NCI-H510A (cell line): Measurements from ENCODE around the gene BSPRY.
A peak's percentile ranks its signal among the peaks of the same experiment; 100 is the strongest.

Source experiments
- DNase-seq: peaks from one replicate; lab custom pipeline; 2025; lab: John Stamatoyannopoulos, UW

Gene BSPRY

DNA sequence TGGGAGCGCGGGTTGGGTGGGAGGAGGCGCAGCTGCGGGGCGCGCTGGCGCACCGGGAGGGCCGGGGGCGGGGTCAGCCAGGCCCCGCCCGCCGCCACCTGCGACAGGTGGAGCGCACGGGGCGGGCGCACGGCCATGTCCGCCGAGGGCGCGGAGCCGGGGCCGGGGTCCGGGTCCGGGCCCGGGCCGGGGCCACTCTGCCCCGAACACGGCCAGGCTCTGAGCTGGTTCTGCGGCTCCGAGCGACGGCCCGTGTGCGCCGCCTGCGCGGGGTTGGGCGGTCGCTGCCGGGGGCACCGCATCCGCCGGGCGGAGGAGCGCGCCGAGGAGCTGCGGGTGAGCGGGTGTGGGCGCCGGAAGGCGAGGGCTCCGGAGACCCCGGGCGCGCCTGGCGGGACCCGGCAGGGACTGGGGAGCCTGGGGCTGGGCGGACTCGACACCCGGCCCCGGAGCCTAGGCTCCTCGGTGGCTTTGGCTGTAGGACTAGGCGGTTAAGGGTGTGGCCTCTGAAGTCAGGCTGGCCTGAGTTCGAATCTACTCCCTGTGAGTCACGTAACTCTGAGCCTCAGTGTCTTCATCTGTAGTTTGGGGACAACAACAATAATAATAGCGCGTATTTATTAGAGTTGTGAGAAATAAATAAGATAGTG is at the start of gene BSPRY:
TSS of gene BSPRY (plus strand) at position 97 of the 650 bp plus-strand sequence. CDS start at position 136, 39 bp downstream.
- peak; percentile 41 for DNase-seq

DNA sequence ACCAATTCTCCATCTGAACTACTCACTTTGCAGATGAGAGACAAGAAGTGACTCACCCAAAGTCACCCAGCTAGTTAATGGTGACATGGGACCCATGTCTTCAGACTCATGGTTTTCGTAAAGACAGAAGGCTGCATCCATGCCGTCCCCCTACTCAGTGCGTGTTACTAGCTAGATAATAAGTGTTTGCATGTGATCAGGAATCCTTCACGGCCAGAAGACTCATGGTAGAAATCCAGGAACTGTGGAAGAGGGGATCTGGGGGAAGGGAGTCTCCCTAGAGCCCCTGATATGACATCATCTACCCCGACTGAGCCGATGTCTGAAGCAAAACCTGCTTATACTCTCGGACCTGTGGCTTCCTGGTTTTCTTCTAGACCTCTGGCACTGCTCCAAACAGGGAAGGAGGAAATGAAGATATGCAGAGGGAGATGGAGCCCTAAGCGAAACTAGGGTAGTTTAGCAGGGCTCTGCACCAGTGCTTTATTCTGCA is 49.5 kb upstream of the BSPRY start:
- DNase-seq = peak; percentile 81

DNA sequence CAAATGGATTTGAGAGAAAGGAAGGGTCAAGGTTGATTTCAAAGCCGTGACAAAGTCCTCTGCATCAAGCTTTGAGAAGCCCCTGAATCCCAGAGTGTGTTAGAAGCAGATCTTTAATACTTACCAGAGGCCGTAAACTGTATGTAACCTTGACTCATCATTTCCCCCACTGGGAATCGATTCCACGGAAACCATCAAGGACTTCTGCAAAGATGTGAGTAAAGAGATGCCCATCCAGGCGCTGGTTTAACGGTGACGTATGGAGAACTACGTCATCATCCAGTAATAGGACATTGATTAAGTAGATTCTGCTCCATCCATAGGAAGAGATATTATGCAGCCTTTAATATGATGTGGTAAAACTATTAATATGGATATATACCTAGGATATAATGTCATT is 47.8 kb upstream of the BSPRY start:
- DNase-seq = no peak

GRCh38 chr9:113302792-113303418 is 46.4 kb upstream of the BSPRY start, which contains the start of gene RNF183:
Gene RNF183, minus strand, starts transcription at chr9:113303376. Its CDS starts 5,192 bp downstream, at chr9:113298184.
- DNase-seq = no peak

DNA sequence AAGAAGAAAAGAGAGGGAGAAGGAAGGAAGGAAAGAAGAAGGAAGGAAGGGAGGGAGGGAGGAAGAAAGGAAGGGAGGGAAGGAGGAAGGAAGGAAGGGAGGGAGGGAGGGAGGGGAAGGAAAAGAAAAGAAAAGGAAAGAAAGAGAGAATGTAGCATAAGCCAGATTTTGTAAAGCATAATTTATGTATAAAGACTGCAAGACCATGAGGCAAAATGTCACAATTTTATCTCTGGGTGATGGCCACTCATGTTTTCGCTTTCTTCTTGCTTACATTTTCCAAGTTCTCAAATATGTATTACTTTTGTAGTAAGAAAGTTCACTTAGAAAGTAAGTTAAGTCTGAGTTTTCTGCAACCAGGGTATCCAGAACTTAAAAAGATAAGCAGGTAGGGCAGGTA is 42.8 kb upstream of the BSPRY start:
- no peak for DNase-seq

- DNase-seq = no peak
Observed at GRCh38 chr9:113307396-113307975, 41.9 kb upstream of the BSPRY start.

- DNase-seq = no peak
Observed at GRCh38 chr9:113309204-113309813, 40.0 kb upstream of the BSPRY start.

DNA sequence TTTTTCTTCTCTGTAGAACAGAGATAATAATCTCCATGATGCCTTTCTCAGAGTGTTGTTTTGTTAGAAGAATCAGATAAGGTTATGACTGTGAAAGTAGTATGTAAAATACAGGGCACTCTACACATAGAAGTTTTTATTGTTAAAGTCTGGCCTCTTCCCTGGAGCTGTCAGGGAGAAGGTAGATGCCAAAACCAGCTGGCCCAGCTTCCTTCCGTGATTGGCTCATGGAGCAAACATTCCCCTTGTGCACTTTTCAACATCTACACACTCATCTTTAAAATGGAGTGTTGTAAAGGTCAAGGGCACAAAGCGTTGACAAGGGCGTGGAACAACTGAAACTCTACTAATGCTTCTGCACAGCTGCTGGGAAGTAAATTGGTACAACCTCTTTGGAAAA is 38.8 kb upstream of the BSPRY start:
- DNase-seq = no peak

- DNase-seq = no peak
Observed at GRCh38 chr9:113311961-113312360, 37.4 kb upstream of the BSPRY start.

DNA sequence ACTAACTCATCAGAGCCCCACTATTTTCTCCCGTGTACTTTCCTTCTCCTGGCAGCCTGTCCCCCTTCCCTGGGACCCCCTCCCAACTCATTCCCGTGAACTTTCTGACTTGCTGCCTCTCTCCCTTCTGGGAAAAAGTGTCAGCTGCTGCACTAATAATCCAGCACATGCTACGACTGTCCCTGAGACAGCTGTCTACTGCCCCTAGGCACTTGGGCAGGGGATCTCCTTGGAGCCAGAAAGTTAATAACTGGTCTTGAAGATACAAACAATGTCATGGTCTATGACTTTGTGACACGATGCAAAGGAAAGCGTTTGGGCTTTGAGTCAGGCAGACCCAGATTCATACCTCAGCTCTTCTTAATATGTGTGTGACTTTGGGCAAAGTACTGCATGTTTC is 36.1 kb upstream of the BSPRY start:
- DNase-seq = no peak

- no peak for DNase-seq
Observed at GRCh38 chr9:113315231-113315630, 34.1 kb upstream of the BSPRY start.

DNA sequence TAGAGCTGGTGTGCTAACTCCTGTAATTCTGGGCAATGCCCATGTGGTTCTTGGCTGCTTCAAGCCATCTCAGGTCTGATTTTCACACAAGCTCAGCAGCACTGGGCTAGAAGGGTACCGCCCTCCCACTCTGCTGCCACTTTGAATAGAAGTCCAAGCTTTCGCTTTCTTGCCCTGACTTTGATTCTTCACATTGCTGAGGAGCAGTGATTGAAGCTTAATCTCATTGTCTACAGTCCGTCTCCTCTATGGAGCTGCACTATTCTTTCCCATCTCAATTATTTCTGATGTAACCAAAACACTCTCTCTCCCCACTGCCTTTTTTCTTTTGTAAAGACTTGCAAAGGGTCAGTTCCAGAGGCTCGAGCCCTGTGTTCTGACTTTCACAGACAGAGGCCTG is 33.3 kb upstream of the BSPRY start:
- no peak for DNase-seq

DNA sequence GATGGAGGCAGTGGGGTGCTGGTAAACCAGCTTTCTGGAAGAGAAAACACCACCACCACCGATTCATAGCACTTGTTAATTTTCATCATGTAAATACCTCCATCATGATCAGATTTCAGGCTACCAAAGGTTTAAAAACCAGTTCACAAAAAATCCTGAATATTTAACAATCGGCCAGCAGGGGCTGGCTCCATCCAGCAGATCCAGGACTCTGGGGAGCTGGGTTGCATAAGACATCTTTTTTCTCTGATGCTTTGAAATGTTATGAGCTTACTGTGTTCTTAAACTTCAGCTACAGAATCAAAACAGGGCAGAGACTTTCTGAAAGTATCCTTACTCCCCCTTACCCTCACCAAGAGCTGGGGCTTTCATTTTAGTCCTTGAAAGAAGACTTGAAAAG is 31.6 kb upstream of the BSPRY start:
- DNase-seq = no peak

DNA sequence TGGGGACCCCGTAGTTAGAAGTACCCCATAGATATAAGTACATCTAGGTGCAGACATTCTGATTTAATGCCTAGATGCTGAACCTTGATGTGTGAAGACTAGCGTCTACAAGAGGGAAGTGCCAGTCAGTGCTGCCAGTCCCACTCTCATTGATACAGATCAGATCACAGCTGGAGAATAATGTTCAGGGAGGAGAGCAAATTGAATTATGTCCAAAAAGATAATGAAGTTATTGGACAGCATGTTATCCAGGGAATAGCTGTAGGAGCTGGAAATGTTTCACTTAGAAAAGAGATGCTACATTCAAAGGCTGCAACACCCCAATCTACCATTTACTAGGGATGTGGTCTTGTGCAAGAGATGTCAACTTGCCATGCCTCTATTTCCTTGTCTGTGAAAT is 30.3 kb upstream of the BSPRY start:
- no peak for DNase-seq

GRCh38 chr9:113320051-113320450 is 29.3 kb upstream of the BSPRY start:
- DNase-seq = no peak

- DNase-seq = no peak
Observed at GRCh38 chr9:113322671-113323070, 26.7 kb upstream of the BSPRY start.

- no peak for DNase-seq
Observed at GRCh38 chr9:113326230-113326629, 23.1 kb upstream of the BSPRY start.

DNA sequence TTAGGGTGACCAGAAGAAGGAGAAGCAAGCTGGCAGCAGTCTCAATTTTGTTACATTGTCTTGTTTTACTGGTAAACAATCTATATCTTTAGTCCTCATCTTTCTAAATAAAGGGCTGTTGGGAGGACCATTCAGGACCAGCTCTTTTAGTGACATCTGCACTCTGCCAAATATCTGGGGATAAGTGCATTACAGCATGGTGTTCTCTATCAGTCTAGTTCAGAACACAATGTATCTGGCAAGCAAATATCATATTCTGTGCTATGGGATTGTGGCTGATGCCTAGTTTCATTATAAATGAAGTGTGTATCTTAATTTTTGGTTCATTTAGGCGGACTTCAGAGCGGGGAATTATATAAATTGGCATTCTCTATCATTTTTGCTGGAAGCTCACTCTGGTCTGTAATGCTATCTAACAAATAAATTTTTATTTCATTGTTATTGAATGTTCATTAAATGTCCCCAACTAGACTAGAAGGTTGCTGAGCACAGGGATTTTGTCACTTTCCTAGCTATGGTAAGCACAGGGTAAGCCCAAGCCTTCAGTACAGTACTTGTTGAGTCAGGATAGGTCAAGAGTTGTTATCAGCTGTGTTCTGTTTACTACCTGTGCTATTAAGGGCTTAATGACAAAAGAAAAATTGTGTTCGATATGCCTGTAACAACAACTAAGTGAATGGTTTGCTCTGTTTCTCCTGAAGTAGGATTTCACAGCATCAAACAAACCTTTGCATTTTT is 21.1 kb upstream of the BSPRY start:
- no peak for DNase-seq

DNA sequence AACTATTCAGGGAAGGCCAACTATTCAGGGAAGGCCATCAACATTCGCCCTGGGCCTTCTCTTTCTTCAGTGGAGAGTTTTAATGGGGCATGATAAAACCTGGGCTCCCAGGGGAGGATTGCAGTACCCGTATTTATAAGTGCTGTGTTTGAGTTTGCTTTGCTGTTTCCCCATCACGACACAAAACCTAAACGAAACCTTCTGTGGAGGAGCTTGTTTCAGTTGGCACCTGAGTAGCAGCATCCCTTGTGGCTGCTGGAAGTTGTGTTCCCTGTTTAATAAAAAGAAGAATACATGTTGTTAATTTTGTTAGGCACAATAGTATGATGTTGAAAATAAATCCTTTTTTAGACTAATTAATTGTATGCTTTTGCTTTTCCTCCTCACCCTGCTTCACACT is 17.6 kb upstream of the BSPRY start:
- no peak for DNase-seq

DNA sequence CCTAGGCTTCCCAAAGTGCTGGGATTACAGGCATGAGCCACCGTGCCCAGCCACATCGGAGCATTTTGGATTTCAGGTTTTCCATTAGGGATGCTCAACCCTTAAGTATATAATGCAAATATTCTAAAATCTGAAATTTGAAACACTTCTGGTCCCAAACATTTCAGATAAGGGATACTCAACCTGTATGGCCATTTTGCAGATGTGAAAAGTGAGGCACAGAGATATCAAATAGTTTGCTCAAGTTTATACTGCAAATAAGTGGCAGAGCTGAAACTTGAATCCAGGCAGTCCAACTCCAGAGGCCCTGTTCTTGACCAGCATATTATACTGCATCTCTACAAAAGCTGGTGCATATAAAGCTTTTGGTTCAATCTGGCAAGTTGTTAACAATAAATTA is 11.6 kb upstream of the BSPRY start:
- DNase-seq = no peak

DNA sequence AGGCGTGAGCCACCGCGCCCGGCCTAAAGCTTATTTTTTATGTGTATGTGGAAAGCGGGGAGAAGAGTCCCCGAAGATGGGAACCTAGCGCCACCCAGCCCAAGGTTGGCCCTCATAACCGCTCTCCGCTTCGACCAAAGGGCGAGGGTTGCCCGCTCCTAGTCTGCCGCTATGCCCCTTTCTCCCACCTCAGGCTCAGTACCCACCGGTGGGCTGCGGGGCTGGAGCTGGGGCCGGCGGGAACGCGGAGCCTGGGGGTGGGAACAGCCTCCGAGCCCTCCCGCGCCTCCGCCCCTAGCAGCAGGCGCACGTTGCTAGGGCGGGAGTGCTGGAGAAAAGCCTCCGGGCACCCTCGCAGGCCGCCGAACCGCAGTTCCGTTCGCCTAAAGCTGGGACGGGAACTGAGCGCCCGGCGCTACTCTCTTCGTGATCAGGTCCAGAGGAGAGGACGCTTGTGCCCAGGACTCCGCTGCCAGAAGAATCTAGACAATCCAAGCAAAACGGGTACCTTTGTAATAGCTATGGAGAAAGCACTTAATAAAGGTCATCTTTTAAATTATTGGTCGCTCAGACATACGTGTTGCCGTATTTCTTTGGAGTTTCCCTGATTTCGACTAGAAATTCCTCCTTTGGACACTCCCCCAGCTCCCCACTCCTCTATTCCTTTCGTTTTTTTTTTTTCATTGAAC is 9.2 kb upstream of the BSPRY start, which contains the start of gene WDR31:
TSS of gene WDR31 (minus strand) at position 265 of the 689 bp plus-strand sequence. CDS start 8,253 bp downstream, outside the sequence.
- peak; percentile 78 for DNase-seq
